Activated T-cell treated with anti-CD3 and anti-CD28 coated beads, Interleukin-2, amount 50 U/mL, for 1 hour (primary cell): Measurements from ENCODE around the gene TNS3.

ENCODE experiments used
- DNase-seq: peaks from one replicate; pipeline ENCODE4 v3.0.0-alpha.2; 2020

The TNS3 gene

DNA sequence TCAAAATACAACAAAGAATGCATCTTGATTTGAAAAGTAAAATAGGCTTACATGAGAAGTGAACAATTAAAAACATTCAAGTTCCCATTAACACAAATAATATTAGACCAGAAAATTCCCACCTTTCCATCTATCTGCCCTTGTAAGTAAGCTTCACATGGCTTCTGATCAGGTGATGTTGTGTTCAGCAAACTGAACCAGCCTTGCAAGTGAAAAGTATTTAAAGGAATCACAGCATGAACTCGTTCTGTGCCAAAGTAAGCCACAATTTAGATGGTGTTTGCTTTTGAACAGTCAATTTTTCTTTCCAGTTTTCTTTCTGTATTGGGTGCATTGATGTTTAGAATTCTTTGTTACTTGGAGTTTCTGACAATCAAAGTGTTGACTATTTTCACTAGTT lies 347.9 kb downstream of the TNS3 start:
- DNase-seq, result no peak

DNA sequence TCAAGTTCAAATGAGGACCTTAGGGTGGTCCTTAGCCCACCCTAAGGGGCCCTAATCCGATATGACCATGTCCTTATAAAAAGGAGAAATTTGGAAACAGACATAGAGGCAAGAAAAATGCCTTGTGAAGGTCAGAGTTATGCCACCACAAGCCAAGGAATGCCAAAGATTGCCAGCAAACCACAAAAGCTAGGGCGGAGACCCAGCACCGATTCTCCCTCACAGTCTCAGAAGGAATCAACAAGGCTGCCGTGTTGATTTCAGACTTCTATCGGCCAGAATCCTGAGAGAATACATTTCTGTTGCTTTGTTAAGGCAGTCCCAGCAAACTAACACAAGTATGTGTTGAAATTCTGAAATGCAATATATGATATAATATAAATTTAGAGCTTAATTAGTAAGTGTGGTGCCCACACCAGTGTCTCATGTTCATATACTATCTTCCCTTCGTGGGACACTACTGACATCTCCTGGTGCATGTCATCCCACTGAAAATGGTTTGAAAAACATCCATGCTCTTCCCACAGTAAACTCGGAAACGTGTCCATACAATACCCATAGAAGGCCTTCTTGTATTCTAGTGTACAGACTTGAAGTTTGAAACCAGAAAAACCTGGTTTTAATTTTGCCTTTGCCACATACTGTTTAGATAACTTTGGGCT lies 349.0 kb downstream of the TNS3 start:
- DNase-seq, result no peak

DNA sequence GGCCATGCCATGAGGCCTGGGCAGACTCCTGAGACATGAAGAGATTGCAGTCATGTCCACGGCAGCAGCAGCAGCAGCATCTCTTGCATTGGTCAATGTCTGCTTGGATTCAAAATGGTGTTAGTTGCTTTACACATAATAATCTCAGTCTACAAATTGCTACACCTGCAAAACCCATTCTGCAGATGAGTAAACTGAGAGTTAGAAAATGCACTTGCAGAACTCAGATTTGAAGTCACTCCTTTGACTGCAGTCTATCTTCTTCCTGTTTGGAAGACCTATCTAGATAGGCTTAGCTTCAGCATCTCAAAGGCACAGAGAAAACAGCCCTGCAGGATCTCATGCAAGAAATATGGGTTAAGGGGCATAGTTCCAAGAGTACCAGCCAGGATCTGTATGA lies 350.3 kb downstream of the TNS3 start:
- no peak for DNase-seq

DNA sequence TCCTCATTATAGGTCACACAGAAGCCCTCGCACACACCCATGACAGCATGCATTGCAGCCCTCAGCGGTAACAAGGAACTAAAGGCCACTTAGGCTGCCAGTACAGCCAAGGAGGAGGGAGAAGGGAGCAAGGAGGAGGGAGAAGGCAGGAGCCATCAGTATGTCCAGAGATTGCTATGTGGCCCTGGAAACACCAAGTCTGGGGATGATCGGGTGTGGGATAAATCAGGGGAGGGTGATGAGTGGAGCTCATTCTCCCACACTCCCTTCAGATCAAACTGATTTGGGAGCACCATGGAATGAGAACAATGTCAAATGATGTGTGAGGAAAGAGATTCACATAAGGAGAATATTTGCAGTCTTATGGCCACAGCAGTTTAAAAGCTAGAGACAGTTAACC lies 350.9 kb downstream of the TNS3 start:
- no peak for DNase-seq

DNA sequence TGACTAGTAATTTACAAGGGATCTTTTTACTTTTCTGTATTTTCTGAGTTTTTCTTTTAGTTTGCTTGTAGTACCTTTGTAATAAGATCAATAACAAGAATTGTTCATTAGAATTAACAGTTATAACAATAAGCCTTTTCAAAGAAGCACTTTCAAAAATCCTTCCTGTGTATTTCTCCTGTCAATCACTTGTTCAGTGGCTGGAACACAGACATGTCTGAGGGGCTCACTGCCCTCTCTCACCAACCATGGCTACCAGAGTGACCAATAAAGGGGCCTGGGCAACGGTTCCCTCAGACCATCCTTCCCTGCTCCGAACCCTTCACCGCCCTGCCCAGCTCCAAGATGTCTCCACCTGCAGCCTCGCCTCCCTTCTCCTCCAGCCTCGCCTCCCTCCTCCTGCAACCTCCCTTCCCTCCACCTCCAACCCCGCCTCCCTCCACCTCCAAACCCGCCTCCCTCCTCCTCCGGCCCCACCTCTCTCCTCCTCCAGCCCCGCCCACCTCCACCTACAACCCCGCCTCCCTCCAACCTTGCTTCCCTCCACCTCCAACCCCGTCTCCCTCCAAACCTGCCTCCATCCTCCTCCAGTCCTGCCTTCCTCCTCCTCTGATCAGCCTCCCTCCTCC lies 353.4 kb downstream of the TNS3 start:
- DNase-seq, result no peak

DNA sequence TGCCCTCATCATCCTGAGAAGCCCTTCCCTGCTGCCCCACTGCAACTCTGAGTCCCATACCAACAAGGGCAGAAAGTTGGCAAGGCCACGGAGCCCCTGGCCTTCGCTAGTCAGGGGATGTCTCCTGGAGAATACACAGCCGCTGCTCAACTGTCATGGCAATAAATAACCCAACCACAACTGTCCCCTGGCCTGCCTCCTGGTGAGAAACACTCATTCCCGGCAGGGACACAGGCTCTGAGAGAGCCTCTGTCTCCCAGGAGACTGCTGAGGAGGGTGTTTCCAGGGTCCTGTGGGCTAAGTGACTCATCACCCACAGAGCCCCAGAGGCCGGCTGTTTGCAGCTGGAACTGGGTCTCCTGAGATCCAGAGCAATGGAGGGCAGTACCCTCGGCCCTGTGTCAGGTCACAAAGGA lies 354.1 kb downstream of the TNS3 start:
- no peak for DNase-seq

DNA sequence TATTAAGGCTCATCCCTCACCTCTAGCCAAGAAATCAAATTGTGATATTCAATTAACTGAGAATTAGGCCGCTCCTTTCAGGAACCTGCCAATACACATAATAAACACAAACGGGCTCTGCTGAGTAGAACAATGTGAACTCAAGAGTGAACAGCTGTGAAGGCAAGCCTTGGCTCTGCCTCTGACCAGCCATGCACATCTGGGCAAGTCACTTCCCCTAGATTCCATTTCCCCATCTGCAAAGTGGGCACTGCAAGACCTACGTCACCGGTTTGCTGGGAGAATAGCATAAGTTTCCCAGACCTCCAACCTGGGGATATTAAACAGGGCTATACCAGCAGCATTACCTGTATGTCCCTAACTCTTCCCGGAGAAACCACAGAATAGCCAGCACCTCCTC lies 355.2 kb downstream of the TNS3 start:
- DNase-seq, result no peak

DNA sequence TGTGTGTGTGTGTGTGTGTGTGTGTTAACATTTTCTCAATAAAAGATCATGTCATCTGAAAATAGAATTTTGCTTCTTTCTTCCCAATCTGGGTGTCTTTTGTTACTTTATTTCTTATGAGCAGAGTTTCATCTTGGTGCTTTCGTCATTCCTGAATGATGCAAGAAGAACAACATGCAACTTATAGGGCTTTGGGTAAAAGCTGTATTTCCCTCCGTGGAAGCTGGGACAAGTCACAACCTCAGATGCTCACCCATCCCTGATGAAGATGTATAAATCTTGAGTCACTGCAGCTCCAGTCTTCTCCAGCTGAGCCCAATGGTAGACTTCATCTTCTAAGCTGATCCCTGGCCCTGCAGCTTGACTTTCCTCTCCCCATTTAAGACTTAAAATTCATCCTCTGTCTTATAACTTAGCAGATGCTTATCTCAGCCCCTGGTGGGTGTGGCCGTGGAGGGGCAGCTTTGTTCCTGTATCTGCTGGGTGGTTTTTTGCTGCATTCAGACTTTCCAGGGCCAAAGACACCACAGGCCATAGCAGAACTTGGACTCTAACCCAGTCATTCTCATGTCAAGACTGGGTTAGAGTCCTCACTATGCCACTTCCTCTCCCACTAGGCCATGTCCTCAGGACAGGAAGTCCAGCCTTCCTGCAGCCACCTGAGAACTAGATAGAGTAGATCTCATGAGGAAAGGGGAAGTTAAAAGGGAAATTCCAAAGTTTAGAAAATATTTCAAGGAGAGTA lies 356.4 kb downstream of the TNS3 start:
- no peak for DNase-seq
